ENCODE data around the gene FAM181A. TPM values are rescaled to one million over a fixed set of nuclear protein-coding genes. Genes with fewer than 3 reads are reported as not detected.

The FAM181A gene
- total RNA-seq, 1 donor from 2014 or later = not detected

GRCh38 chr14:93973607-93974006, 46.5 kb downstream of the FAM181A start:
- H3K27me3 Mint-ChIP-seq (ENCODE audit: unreplicated experiment) = peaks cover 3% of the 10 kb centered on the region
- no peak overlapping the region for H3K4me3 Mint-ChIP-seq (ENCODE audit: unreplicated experiment)
- no peaks in the 10 kb centered on the region for H3K36me3 Mint-ChIP-seq (ENCODE audit: low read depth, unreplicated experiment)
- TF ChIP-seq, protein P1, sequence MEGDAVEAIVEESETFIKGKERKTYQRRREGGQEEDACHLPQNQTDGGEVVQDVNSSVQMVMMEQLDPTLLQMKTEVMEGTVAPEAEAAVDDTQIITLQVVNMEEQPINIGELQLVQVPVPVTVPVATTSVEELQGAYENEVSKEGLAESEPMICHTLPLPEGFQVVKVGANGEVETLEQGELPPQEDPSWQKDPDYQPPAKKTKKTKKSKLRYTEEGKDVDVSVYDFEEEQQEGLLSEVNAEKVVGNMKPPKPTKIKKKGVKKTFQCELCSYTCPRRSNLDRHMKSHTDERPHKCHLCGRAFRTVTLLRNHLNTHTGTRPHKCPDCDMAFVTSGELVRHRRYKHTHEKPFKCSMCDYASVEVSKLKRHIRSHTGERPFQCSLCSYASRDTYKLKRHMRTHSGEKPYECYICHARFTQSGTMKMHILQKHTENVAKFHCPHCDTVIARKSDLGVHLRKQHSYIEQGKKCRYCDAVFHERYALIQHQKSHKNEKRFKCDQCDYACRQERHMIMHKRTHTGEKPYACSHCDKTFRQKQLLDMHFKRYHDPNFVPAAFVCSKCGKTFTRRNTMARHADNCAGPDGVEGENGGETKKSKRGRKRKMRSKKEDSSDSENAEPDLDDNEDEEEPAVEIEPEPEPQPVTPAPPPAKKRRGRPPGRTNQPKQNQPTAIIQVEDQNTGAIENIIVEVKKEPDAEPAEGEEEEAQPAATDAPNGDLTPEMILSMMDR (IDR thresholded peaks at IDR 0.05; ENCODE audit: unreplicated experiment) = no peak
- no peak overlapping the region for H3K27ac Mint-ChIP-seq (ENCODE audit: unreplicated experiment)
- no peaks in the 10 kb centered on the region for H3K9me3 Mint-ChIP-seq (ENCODE audit: unreplicated experiment)
- DNase-seq (ENCODE audit: low spot score) = no peak
- peaks cover 6% of the 10 kb centered on the region for H3K4me1 Mint-ChIP-seq (ENCODE audit: unreplicated experiment)

DNA sequence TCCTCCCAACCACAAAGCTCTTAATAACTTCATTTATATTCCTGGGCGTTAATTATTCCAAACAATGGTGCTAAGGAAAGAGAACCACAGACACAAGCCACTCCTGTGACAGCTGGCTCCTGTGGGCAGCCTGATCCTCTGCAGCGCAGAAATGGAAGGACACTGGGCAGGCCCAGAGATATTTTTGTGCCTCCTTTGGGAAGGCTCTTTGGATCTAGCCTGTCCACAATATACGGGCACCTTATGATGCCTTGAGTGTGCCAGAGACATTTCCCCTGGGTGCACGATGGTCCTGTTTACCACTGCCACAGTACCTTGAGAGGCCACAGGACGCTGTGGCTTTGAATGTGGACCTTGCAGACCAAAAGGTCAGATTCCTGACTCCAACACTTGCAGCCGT, 47.2 kb downstream of the FAM181A start:
- H3K4me3 Mint-ChIP-seq (ENCODE audit: unreplicated experiment) = no peak overlapping the region
- no peak overlapping the region for H3K27ac Mint-ChIP-seq (ENCODE audit: unreplicated experiment)
- H3K36me3 Mint-ChIP-seq (ENCODE audit: low read depth, unreplicated experiment) = no peaks in the 10 kb centered on the region
- H3K27me3 Mint-ChIP-seq (ENCODE audit: unreplicated experiment) = peaks cover 3% of the 10 kb centered on the region
- TF ChIP-seq, protein P1 (IDR thresholded peaks at IDR 0.05; ENCODE audit: unreplicated experiment) = no peak
- peaks cover 6% of the 10 kb centered on the region for H3K4me1 Mint-ChIP-seq (ENCODE audit: unreplicated experiment)
- DNase-seq (ENCODE audit: low spot score) = no peak
- H3K9me3 Mint-ChIP-seq (ENCODE audit: unreplicated experiment) = no peaks in the 10 kb centered on the region

DNA sequence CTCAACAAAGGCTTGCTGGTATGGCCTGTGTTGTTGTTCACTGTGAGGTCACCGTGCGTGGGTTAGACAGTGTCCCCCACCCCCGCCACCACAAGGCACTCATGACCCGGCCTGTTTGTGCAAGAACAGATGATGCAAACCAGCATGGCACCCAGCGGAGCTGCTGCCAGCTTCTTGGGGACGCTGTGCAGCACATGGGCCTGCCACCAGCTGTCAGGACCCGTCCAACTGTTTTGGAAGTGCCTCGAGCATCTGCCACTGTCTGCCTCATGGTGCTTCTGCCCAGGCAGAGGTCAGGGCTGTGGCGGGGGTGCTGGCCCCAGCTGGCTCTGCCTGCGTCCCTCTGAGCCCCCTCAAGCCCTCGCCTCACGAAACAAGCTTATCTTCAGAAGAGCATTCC, 47.7 kb downstream of the FAM181A start:
- Mint-ChIP-seq H3K4me1 (ENCODE audit: unreplicated experiment) (peaks cover 6% of the 10 kb centered on the region), H3K27me3 (ENCODE audit: unreplicated experiment) (peaks cover 3% of the 10 kb centered on the region), H3K4me3 (ENCODE audit: unreplicated experiment) (no peak overlapping the region), H3K36me3 (ENCODE audit: low read depth, unreplicated experiment) (no peaks in the 10 kb centered on the region), H3K27ac (ENCODE audit: unreplicated experiment) (no peak overlapping the region), H3K9me3 (ENCODE audit: unreplicated experiment) (no peaks in the 10 kb centered on the region)
- no peak for DNase-seq (ENCODE audit: low spot score)
- TF ChIP-seq, protein P1 (IDR thresholded peaks at IDR 0.05; ENCODE audit: unreplicated experiment) = no peak

GRCh38 chr14:93975791-93976476, 48.8 kb downstream of the FAM181A start:
- no peaks in the 10 kb centered on the region for H3K36me3 Mint-ChIP-seq (ENCODE audit: low read depth, unreplicated experiment)
- TF ChIP-seq, protein P1 (IDR thresholded peaks at IDR 0.05; ENCODE audit: unreplicated experiment) = no peak
- H3K4me3 Mint-ChIP-seq (ENCODE audit: unreplicated experiment) = no peak overlapping the region
- H3K27ac Mint-ChIP-seq (ENCODE audit: unreplicated experiment) = no peak overlapping the region
- peaks cover 3% of the 10 kb centered on the region for H3K27me3 Mint-ChIP-seq (ENCODE audit: unreplicated experiment)
- peaks cover 6% of the 10 kb centered on the region for H3K4me1 Mint-ChIP-seq (ENCODE audit: unreplicated experiment)
- no peak for DNase-seq (ENCODE audit: low spot score)
- H3K9me3 Mint-ChIP-seq (ENCODE audit: unreplicated experiment) = no peaks in the 10 kb centered on the region

GRCh38 chr14:93976477-93977057, 49.4 kb downstream of the FAM181A start, which contains the start of gene ASB2:
Gene ASB2 (minus strand): TSS chr14:93976570. CDS start chr14:93964539, 12,031 bp downstream.
- TF ChIP-seq, protein P1 (IDR thresholded peaks at IDR 0.05; ENCODE audit: unreplicated experiment) = no peak
- no peaks in the 10 kb centered on the region for H3K9me3 Mint-ChIP-seq (ENCODE audit: unreplicated experiment)
- H3K27ac Mint-ChIP-seq (ENCODE audit: unreplicated experiment) = peak within 1 kb of the TSS; percentile 18
- no peak for DNase-seq (ENCODE audit: low spot score)
- H3K27me3 Mint-ChIP-seq (ENCODE audit: unreplicated experiment) = peaks cover 3% of the 10 kb centered on the region
- H3K4me3 Mint-ChIP-seq (ENCODE audit: unreplicated experiment) = no peak within 1 kb of the TSS
- H3K36me3 Mint-ChIP-seq (ENCODE audit: low read depth, unreplicated experiment) = no peaks in the 10 kb centered on the region
- H3K4me1 Mint-ChIP-seq (ENCODE audit: unreplicated experiment) = peaks cover 6% of the 10 kb centered on the region

All from endothelial cell (in vitro differentiated cells).